Measurements from ENCODE around the gene SF3B2. TPM values are rescaled to one million over a fixed set of nuclear protein-coding genes. Genes with fewer than 3 reads are reported as not detected.

SF3B2 gene, protein sequence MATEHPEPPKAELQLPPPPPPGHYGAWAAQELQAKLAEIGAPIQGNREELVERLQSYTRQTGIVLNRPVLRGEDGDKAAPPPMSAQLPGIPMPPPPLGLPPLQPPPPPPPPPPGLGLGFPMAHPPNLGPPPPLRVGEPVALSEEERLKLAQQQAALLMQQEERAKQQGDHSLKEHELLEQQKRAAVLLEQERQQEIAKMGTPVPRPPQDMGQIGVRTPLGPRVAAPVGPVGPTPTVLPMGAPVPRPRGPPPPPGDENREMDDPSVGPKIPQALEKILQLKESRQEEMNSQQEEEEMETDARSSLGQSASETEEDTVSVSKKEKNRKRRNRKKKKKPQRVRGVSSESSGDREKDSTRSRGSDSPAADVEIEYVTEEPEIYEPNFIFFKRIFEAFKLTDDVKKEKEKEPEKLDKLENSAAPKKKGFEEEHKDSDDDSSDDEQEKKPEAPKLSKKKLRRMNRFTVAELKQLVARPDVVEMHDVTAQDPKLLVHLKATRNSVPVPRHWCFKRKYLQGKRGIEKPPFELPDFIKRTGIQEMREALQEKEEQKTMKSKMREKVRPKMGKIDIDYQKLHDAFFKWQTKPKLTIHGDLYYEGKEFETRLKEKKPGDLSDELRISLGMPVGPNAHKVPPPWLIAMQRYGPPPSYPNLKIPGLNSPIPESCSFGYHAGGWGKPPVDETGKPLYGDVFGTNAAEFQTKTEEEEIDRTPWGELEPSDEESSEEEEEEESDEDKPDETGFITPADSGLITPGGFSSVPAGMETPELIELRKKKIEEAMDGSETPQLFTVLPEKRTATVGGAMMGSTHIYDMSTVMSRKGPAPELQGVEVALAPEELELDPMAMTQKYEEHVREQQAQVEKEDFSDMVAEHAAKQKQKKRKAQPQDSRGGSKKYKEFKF
- 168 to 185 TPM (median 175 TPM) in 5 replicates for total RNA-seq (2022; extraction: Qiagen RNA extraction; ENCODE audit: low read depth)

DNA sequence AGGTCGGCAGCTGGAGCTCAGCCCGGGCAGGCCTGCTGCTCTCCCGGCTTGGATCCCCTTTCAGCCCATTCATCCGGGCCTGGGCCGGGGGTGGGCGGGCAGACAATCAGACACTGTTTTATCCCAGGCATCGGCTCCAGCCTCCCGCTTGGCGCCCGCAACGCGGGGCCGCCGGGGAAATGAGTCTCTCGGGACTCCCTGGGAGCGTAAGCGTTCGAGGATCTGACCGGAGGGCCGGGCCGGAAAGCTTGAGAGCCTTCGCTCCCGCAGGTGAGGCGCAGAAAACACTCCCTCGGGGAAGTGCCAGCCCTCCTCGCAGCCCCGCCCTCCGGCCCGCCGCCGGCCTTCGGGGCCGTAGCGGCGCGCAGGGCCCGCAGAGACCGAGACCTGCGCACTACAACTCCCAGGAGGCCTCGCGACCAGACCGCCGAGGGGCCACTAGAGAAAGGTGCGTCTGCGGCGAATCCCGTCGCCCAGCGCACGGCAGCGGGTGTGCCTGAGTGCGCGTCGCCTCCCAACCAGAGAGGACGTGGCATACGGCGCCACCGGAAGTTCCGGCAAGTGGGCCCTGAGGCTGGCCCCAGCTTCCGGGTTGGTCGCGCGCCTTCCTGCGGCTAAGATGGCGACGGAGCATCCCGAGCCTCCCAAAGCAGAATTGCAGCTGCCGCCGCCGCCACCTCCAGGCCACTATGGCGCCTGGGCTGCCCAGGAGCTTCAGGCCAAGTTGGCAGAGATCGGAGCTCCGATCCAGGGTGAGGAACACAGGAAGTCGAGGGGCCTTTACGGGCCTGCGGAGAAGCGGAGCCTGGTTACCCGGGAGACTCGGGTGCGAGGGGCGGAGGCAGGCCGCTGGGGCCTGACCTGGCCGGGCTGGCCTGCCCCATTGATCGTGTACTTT lies at the start of gene SF3B2:
Gene SF3B2 (plus strand): TSS at position 599 of the 898 bp plus-strand sequence. CDS start 21 bp downstream, at position 620.

DNA sequence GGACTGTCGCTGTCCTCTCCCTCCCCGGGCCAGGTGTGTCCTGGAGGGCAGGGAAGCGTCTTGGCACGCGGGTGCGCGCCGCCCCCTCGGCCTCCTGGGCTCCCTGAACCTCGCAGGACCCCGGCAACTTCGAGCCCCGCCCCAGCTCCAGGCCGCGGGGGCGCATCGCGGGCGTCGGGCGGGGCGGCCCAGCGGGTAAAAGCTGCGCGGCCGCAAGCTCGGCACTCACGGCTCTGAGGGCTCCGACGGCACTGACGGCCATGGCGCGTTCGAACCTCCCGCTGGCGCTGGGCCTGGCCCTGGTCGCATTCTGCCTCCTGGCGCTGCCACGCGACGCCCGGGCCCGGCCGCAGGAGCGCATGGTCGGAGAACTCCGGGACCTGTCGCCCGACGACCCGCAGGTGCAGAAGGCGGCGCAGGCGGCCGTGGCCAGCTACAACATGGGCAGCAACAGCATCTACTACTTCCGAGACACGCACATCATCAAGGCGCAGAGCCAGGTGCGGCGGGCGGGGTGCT lies 40.3 kb upstream of the SF3B2 start, which contains the start of gene CST6:
Gene CST6 (plus strand): TSS at position 224 of the 519 bp plus-strand sequence. CDS start 37 bp downstream, at position 261.

DNA sequence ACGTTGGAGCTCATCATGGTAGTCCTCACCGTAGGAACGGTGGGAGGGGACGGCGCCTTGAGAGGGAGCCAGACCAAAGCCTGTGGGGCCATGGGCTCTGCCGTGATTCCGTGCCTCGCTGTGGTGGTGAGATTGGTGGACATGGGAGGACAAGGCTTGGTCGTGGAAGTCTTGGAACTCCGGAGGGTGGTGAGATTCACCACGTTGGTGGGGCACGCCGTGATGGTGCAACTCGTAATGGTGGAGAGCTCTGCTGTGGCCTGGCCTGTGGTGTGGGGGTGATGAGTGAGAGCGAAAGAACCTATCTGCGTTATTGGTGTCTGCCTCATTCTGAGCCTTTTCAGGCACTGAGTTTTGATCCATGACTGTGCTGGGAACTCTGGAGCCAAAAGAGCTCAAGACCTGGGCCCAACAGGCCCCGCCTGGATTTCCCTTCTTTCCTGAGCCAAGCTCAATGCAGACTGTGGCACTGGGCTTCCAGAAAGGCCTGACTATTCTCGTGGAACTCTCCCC lies 26.1 kb upstream of the SF3B2 start, which contains the start of gene CATSPER1:
Gene CATSPER1 (minus strand): TSS at position 463 of the 513 bp plus-strand sequence. CDS start 100 bp downstream, at position 363.

DNA sequence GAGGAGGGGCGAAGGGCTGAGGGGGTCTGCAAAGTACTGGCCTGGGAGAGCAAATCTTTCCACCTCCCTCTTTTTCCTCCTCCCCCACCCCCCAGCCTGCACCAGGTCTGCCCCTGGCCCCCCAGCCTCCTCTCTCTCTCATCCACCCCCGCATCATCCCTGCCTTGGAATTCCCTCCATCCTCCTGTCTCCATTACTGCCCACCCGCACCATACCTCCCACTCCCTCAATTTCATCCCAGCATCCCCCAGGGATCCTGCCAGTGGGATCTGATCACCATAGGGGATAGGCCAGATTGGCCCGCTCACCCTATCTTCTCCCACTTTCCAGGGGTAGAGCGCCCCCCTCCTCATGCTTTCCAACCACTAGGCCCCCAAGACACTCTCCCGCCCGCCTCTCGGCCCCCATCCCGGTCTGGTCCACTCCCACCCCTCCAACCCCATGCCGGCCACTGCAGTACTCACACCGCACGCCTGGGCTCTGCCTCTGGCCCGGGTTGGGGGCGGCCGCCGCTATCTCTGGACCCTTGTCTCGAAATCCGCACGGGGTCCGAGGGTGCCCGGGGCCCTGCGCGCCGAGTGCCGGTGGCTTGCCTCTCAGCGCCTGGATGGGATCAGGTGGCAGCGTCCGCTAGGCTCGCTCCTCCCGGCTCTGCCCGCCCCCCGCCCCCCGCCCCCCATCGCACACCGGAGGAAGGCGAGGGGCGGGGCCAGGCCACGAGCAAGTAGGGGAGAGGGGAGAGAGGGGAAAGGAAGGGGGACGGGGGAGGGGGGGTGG lies 3.4 kb upstream of the SF3B2 start, which contains the start of gene GAL3ST3:
Gene GAL3ST3 (minus strand): TSS at position 615 of the 777 bp plus-strand sequence. CDS start 3,746 bp downstream, outside the sequence.

DNA sequence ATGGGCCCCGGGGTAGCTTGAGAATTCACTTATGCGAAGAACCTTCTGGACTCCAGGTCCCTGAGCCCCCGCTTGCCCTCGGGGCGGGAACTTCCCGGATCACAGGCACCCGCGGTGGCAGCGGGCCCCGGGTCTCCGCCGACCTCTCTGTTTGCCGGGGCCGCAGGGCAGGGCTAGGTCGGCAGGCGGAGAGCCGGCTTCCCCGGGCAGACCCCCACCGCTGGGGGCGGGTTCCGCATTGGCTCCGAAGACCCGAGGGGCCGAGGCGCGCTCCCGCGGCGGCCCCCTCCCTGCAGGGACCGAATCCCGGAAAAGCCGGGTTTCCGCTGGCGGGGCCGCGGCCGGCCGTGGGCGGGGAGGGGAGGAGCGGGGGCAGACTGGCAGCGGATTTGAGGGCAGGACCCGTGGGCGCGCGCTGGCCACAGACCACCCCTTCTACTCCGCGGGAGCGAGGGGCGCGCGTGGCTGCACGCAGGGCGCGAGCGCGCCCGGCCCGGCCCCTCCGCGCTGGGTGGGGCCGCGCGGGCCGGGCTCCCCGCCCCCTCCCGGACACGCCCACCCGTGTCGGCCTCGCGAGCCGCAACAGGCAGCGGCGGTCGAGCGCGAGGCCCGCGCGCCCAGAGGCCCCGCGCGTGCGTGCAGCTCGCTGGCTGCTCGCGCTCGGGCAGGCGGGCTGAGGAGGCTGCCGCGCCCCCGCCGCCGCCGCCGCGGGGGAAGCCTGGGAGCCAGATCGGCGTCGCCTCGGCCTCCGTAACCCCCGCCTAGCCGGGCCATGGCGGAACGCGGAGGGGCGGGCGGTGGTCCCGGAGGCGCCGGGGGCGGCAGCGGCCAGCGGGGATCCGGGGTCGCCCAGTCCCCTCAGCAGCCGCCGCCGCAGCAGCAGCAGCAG lies 17.8 kb downstream of the SF3B2 start, which contains the start of gene PACS1:
Gene PACS1 (plus strand): TSS at position 558 of the 889 bp plus-strand sequence. CDS start 215 bp downstream, at position 773.

Other genes with a start within 250 kb of the SF3B2 start
- 0.06 to 0.14 TPM (median 0.11 TPM) in 4 of 5 replicates, not detected in the other for gene SNX32, start 218.4 kb upstream of the SF3B2 start, total RNA-seq (2022; extraction: Qiagen RNA extraction; ENCODE audit: low read depth)
- 2,114 to 2,300 TPM (median 2,193 TPM) in 5 replicates for gene CFL1, start 194.2 kb upstream of the SF3B2 start, total RNA-seq (2022; extraction: Qiagen RNA extraction; ENCODE audit: low read depth)
- 24.8 to 34.5 TPM (median 33.9 TPM) in 5 replicates for gene MUS81, start 191.9 kb upstream of the SF3B2 start, total RNA-seq (2022; extraction: Qiagen RNA extraction; ENCODE audit: low read depth)
- 0.67 to 2.1 TPM (median 1.4 TPM) in 5 replicates for gene EFEMP2, start 179.6 kb upstream of the SF3B2 start, total RNA-seq (2022; extraction: Qiagen RNA extraction; ENCODE audit: low read depth)
- gene CTSW, start 172.5 kb upstream of the SF3B2 start, total RNA-seq (2022; extraction: Qiagen RNA extraction; ENCODE audit: low read depth): 0.09 TPM in 1 of 5 replicates, not detected in the others
- 74.2 to 92.5 TPM (median 85.4 TPM) in 5 replicates for gene FIBP, start 163.9 kb upstream of the SF3B2 start, total RNA-seq (2022; extraction: Qiagen RNA extraction; ENCODE audit: low read depth)
- 21.7 to 51.3 TPM (median 42.0 TPM) in 5 replicates for gene CCDC85B, start 161.7 kb upstream of the SF3B2 start, total RNA-seq (2022; extraction: Qiagen RNA extraction; ENCODE audit: low read depth)
- gene FOSL1, start 152.0 kb upstream of the SF3B2 start, total RNA-seq (2022; extraction: Qiagen RNA extraction; ENCODE audit: low read depth): 176 to 296 TPM (median 205 TPM) in 5 replicates
- 58.3 to 75.5 TPM (median 60.6 TPM) in 5 replicates for gene C11orf68, start 133.3 kb upstream of the SF3B2 start, total RNA-seq (2022; extraction: Qiagen RNA extraction; ENCODE audit: low read depth)
- 204 to 286 TPM (median 228 TPM) in 5 replicates for gene DRAP1, start 132.9 kb upstream of the SF3B2 start, total RNA-seq (2022; extraction: Qiagen RNA extraction; ENCODE audit: low read depth)
- not detected in 5 replicates for gene TSGA10IP, start 106.9 kb upstream of the SF3B2 start, total RNA-seq (2022; extraction: Qiagen RNA extraction; ENCODE audit: low read depth)
- 43.7 to 71.8 TPM (median 59.1 TPM) in 5 replicates for gene SART1, start 90.6 kb upstream of the SF3B2 start, total RNA-seq (2022; extraction: Qiagen RNA extraction; ENCODE audit: low read depth)
- gene EIF1AD, start 50.2 kb upstream of the SF3B2 start, total RNA-seq (2022; extraction: Qiagen RNA extraction; ENCODE audit: low read depth): 41.2 to 48.0 TPM (median 43.0 TPM) in 5 replicates
- gene BANF1, start 49.9 kb upstream of the SF3B2 start, total RNA-seq (2022; extraction: Qiagen RNA extraction; ENCODE audit: low read depth): 374 to 484 TPM (median 463 TPM) in 5 replicates
- gene CST6, start 40.4 kb upstream of the SF3B2 start, total RNA-seq (2022; extraction: Qiagen RNA extraction; ENCODE audit: low read depth): not detected in 5 replicates
- gene CATSPER1, start 25.9 kb upstream of the SF3B2 start, total RNA-seq (2022; extraction: Qiagen RNA extraction; ENCODE audit: low read depth): 0.53 to 2.1 TPM (median 1.5 TPM) in 5 replicates
- not detected in 5 replicates for gene GAL3ST3, start 3.2 kb upstream of the SF3B2 start, total RNA-seq (2022; extraction: Qiagen RNA extraction; ENCODE audit: low read depth)
- 49.5 to 72.3 TPM (median 60.7 TPM) in 5 replicates for gene PACS1, start 17.9 kb downstream of the SF3B2 start, total RNA-seq (2022; extraction: Qiagen RNA extraction; ENCODE audit: low read depth)
- 34.8 to 48.3 TPM (median 43.1 TPM) in 5 replicates for gene KLC2, start 205.3 kb downstream of the SF3B2 start, total RNA-seq (2022; extraction: Qiagen RNA extraction; ENCODE audit: low read depth)
- gene RAB1B, start 216.3 kb downstream of the SF3B2 start, total RNA-seq (2022; extraction: Qiagen RNA extraction; ENCODE audit: low read depth): 132 to 155 TPM (median 139 TPM) in 5 replicates
- 1.1 to 2.6 TPM (median 2.2 TPM) in 5 replicates for gene CNIH2, start 225.8 kb downstream of the SF3B2 start, total RNA-seq (2022; extraction: Qiagen RNA extraction; ENCODE audit: low read depth)
- 100 to 122 TPM (median 111 TPM) in 5 replicates for gene YIF1A, start 236.8 kb downstream of the SF3B2 start, total RNA-seq (2022; extraction: Qiagen RNA extraction; ENCODE audit: low read depth)
- gene TMEM151A, start 239.5 kb downstream of the SF3B2 start, total RNA-seq (2022; extraction: Qiagen RNA extraction; ENCODE audit: low read depth): 2.0 to 3.5 TPM (median 3.2 TPM) in 5 replicates

All from A549 treated with DMSO at 1 μM for 4 hours (cell line).